Measurements from ENCODE around the gene TRAM1L1.

DNA sequence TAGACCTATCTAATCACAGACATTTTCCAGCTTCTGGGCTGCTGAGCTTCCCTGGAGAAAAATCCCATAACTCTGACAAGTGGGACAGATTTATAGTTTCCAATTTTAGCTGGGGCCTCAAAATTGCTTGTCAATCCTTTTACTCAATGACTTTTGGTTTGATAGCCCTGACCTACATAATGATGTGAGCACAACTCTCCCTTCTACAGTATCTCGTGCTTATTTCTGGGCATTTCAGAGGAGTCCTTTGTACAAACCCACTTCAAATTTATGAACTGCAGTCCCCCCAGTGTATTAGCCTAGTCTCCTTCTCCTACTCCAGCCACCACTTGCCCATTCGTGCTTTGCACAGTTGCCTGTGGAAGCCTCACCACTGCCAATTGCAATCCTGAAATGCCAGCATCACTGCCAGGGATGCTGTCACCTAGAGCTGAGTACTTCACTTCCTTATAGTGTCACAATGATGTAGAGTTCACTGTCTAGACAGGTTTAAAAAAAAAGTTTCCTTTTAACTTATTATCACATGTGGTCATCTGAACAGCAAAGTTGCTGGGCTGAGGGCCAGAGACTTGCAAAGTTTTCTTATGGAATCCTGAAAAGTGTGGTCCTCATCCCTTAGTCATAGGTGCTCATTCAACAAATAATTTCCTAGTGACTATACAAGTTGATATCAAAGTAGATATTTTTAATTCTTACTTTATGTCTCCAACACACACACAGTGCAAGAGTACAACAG, 21.2 kb downstream of the TRAM1L1 start:
- TF ChIP-seq CTCF (IDR thresholded peaks at IDR 0.05; ENCODE audit: low read length) (no peak), EZH2 (IDR thresholded peaks at IDR 0.05; ENCODE audit: borderline replicate concordance, low read length) (no peak)
